SK-N-SH treated with all-trans-retinoic acid at 6 μM for 48 hours (cell line): ENCODE measurements around the gene WRAP73.

ENCODE experiments used
- ATAC-seq: fragments of 200-7000 bp; cut with Tn5 transposase; 3 replicates; pipeline ENCODE4 v1.9.1; 2020; ENCODE audit warnings: mild to moderate bottlenecking, moderate library complexity
- ARNTL ChIP-seq: fragments of 450-650 bp; formaldehyde crosslinking; IDR thresholded peaks from 2 replicates; pipeline ENCODE4 v1.5.0; 2020; ENCODE audit warnings: low read depth, mild to moderate bottlenecking, moderate library complexity, borderline replicate concordance
- BACH2 ChIP-seq: fragments of 250-450 bp; sonication (Bioruptor Pico); IDR thresholded peaks from 2 replicates; pipeline ENCODE4 v1.9.0; 2021; ENCODE audit warnings: mild to moderate bottlenecking, borderline replicate concordance
- CSDC2 ChIP-seq: fragments of 250-450 bp; sonication (Bioruptor Pico); IDR thresholded peaks from 2 replicates; pipeline ENCODE4 v1.5.0; 2020; ENCODE audit warnings: mild to moderate bottlenecking, moderate library complexity
- ESRRG ChIP-seq: fragments of 250-450 bp; sonication (Bioruptor Pico); IDR thresholded peaks from 2 replicates; pipeline ENCODE4 v1.6.1; 2021; ENCODE audit warnings: mild to moderate bottlenecking
- GLIS3 ChIP-seq: fragments of 250-450 bp; sonication (Bioruptor Pico); IDR thresholded peaks from 2 replicates; pipeline ENCODE4 v1.5.0; 2020; ENCODE audit warnings: mild to moderate bottlenecking, moderate library complexity
- ISL1 ChIP-seq: fragments of 250-450 bp; sonication (Bioruptor Pico); IDR thresholded peaks from 2 replicates; pipeline ENCODE4 v2.1.2; 2022; ENCODE audit warnings: mild to moderate bottlenecking, moderate library complexity
- OSR1 ChIP-seq: fragments of 250-450 bp; sonication (Bioruptor Pico); IDR thresholded peaks from 2 replicates; pipeline ENCODE4 v1.8.0; 2022; ENCODE audit warnings: moderate library complexity, mild to moderate bottlenecking, inconsistent platforms
- PPARA ChIP-seq: fragments of 250-450 bp; sonication (Bioruptor Pico); IDR thresholded peaks from 2 replicates; pipeline ENCODE4 v1.5.0; 2020; ENCODE audit warnings: mild to moderate bottlenecking, borderline replicate concordance
- RARB ChIP-seq: fragments of 250-450 bp; sonication (Bioruptor Pico); IDR thresholded peaks from 2 replicates; pipeline ENCODE4 v1.8.0; 2021; ENCODE audit warnings: mild to moderate bottlenecking, moderate library complexity
- SNAI2 ChIP-seq: fragments of 250-450 bp; sonication (Bioruptor Pico); IDR thresholded peaks from 2 replicates; pipeline ENCODE4 v1.5.0; 2020; ENCODE audit warnings: mild to moderate bottlenecking, moderate library complexity
- TCF4 ChIP-seq: fragments of 250-450 bp; sonication (Bioruptor Pico); IDR thresholded peaks from 2 replicates; pipeline ENCODE4 v1.8.0; 2021; ENCODE audit warnings: mild to moderate bottlenecking, moderate library complexity, borderline replicate concordance
- TOX ChIP-seq: fragments of 250-450 bp; sonication (Bioruptor Pico); IDR thresholded peaks from 2 replicates; pipeline ENCODE4 v1.8.0; 2021; ENCODE audit warnings: mild to moderate bottlenecking, moderate library complexity, borderline replicate concordance
- ZC3H10 ChIP-seq: fragments of 250-450 bp; sonication (Bioruptor Pico); IDR thresholded peaks from 2 replicates; pipeline ENCODE4 v1.5.1; 2021; ENCODE audit warnings: mild to moderate bottlenecking, moderate library complexity
- ZFP3 ChIP-seq: fragments of 250-450 bp; sonication (Bioruptor Pico); IDR thresholded peaks from 2 replicates; pipeline ENCODE4 v1.5.0; 2020; ENCODE audit warnings: mild to moderate bottlenecking, moderate library complexity
- ZFP30 ChIP-seq: fragments of 450-650 bp; formaldehyde crosslinking; IDR thresholded peaks from 2 replicates; pipeline ENCODE4 v1.5.0; 2022; ENCODE audit warnings: mild to moderate bottlenecking, moderate library complexity
- ZNF565 ChIP-seq: fragments of 450-650 bp; formaldehyde crosslinking; conservative IDR thresholded peaks from 2 replicates; pipeline ENCODE4 v1.5.0; 2020; ENCODE audit warnings: low read depth, mild to moderate bottlenecking, moderate library complexity
- ZNF70 ChIP-seq: fragments of 450-650 bp; formaldehyde crosslinking; IDR thresholded peaks from 2 replicates; pipeline ENCODE4 v1.5.0; 2020; ENCODE audit warnings: mild to moderate bottlenecking, moderate library complexity
- ZNF8 ChIP-seq: fragments of 450-650 bp; formaldehyde crosslinking; IDR thresholded peaks from 2 replicates; pipeline ENCODE4 v1.5.0; 2020; ENCODE audit warnings: mild to moderate bottlenecking, moderate library complexity
- TF ChIP-seq, protein P1 (sequence below): fragments of 250-450 bp; sonication (Bioruptor Pico); IDR thresholded peaks from 2 replicates; pipeline ENCODE4 v1.5.1; 2021; ENCODE audit warnings: mild to moderate bottlenecking, moderate library complexity
- TF ChIP-seq, protein P2 (sequence below): fragments of 250-450 bp; sonication (Bioruptor Pico); IDR thresholded peaks from 2 replicates; pipeline ENCODE4 v1.8.0; 2021; ENCODE audit warnings: low read depth, mild to moderate bottlenecking, moderate library complexity, borderline replicate concordance

Gene WRAP73

GRCh38 chr1:3651026-3651929, 1.4 kb upstream of the WRAP73 start:
- TF ChIP-seq SNAI2 (CRISPR knock-in tag), result no peak
- no peak for TF ChIP-seq ZFP30 (CRISPR knock-in tag)
- no peak for TF ChIP-seq RARB (CRISPR knock-in tag)
- TF ChIP-seq GLIS3 (CRISPR knock-in tag), result no peak
- no peak for TF ChIP-seq TCF4 (CRISPR knock-in tag)
- no peak for TF ChIP-seq ZNF70
- TF ChIP-seq ZNF565 (CRISPR knock-in tag), result no peak
- TF ChIP-seq BACH2, result no peak
- no peak for ATAC-seq

GRCh38 chr1:3650248-3651025, 534 bp upstream of the WRAP73 start:
- TF ChIP-seq ZNF8 (CRISPR knock-in tag), result no peak
- TF ChIP-seq, protein P1, sequence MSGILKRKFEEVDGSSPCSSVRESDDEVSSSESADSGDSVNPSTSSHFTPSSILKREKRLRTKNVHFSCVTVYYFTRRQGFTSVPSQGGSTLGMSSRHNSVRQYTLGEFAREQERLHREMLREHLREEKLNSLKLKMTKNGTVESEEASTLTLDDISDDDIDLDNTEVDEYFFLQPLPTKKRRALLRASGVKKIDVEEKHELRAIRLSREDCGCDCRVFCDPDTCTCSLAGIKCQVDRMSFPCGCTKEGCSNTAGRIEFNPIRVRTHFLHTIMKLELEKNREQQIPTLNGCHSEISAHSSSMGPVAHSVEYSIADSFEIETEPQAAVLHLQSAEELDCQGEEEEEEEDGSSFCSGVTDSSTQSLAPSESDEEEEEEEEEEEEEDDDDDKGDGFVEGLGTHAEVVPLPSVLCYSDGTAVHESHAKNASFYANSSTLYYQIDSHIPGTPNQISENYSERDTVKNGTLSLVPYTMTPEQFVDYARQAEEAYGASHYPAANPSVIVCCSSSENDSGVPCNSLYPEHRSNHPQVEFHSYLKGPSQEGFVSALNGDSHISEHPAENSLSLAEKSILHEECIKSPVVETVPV (CRISPR knock-in tag), result no peak
- no peak for TF ChIP-seq ZNF70
- no peak for TF ChIP-seq TOX (CRISPR knock-in tag)
- no peak for TF ChIP-seq TCF4 (CRISPR knock-in tag)
- TF ChIP-seq ZC3H10 (CRISPR knock-in tag), result no peak
- TF ChIP-seq GLIS3 (CRISPR knock-in tag), result no peak
- no peak for TF ChIP-seq BACH2
- TF ChIP-seq ZNF565 (CRISPR knock-in tag), result no peak
- TF ChIP-seq RARB (CRISPR knock-in tag), result no peak
- no peak for TF ChIP-seq ARNTL
- no peak for ATAC-seq

DNA sequence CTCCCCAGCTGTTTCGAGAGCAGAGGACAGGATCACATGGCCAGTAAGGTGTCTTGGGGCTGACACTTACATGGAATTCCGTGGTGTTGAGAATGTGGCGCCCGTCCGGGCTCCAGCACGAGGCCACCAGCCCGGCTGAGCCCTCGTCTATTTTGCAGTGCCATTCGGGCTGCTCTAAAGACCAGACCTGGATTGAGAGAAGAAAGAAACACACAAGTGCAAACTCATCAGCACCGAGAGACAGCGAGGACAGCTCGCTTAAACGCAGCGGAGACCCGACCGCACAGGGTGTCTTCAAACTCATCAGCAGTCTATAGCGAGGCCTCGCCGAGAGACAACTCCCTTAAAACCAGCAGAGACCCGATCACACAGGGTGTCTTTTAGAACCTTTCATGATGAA, 3.3 kb downstream of the WRAP73 start:
- no peak for ATAC-seq
- TF ChIP-seq ESRRG (CRISPR knock-in tag) (no peak), ZNF565 (CRISPR knock-in tag) (no peak), SNAI2 (CRISPR knock-in tag) (no peak), ARNTL (no peak), ZFP3 (CRISPR knock-in tag) (no peak), PPARA (CRISPR knock-in tag) (no peak), ZFP30 (CRISPR knock-in tag) (no peak), CSDC2 (CRISPR knock-in tag) (no peak)
- TF ChIP-seq, protein P2, sequence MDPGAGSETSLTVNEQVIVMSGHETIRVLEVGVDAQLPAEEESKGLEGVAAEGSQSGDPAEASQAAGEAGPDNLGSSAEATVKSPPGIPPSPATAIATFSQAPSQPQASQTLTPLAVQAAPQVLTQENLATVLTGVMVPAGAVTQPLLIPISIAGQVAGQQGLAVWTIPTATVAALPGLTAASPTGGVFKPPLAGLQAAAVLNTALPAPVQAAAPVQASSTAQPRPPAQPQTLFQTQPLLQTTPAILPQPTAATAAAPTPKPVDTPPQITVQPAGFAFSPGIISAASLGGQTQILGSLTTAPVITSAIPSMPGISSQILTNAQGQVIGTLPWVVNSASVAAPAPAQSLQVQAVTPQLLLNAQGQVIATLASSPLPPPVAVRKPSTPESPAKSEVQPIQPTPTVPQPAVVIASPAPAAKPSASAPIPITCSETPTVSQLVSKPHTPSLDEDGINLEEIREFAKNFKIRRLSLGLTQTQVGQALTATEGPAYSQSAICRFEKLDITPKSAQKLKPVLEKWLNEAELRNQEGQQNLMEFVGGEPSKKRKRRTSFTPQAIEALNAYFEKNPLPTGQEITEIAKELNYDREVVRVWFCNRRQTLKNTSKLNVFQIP (CRISPR knock-in tag), result no peak

GRCh38 chr1:3645666-3646355, 4.1 kb downstream of the WRAP73 start:
- TF ChIP-seq OSR1, result no peak
- no peak for TF ChIP-seq ZFP3 (CRISPR knock-in tag)
- TF ChIP-seq TCF4 (CRISPR knock-in tag), result no peak
- no peak for TF ChIP-seq BACH2
- TF ChIP-seq ISL1 (CRISPR knock-in tag), result no peak
- TF ChIP-seq ZFP30 (CRISPR knock-in tag), result no peak
- TF ChIP-seq ZNF70, result no peak
- TF ChIP-seq, protein P1 (CRISPR knock-in tag), result no peak
- TF ChIP-seq ARNTL, result no peak
- no peak for TF ChIP-seq SNAI2 (CRISPR knock-in tag)
- no peak for TF ChIP-seq GLIS3 (CRISPR knock-in tag)
- TF ChIP-seq TOX (CRISPR knock-in tag), result no peak
- no peak for TF ChIP-seq RARB (CRISPR knock-in tag)
- TF ChIP-seq CSDC2 (CRISPR knock-in tag), result no peak
- TF ChIP-seq ESRRG (CRISPR knock-in tag), result no peak
- TF ChIP-seq, all 23 proteins: peak for 0
- no peak for ATAC-seq
